H9 (cell line): Measurements from ENCODE around the gene RANBP9. TPM values are rescaled to one million over a fixed set of nuclear protein-coding genes. Genes with fewer than 3 reads are reported as not detected.

ENCODE experiments used
- DNase-seq: peaks from one replicate; pipeline ENCODE4 v3.0.0-alpha.2; 2017
- H2AFZ ChIP-seq: one replicate; pipeline ENCODE4 v1.6.1; 2013; ENCODE audit warnings: mild to moderate bottlenecking, low read length, control low read depth, moderate library complexity
- H2AK5ac ChIP-seq: 2 replicates; pipeline ENCODE4 v1.6.1; 2013; ENCODE audit warnings: low read length, control low read depth, mixed read lengths; ENCODE audit not compliant: insufficient read length
- H2BK120ac ChIP-seq: one replicate; pipeline ENCODE4 v1.6.1; 2013; ENCODE audit warnings: low read depth, mild to moderate bottlenecking, low read length, control low read depth, inconsistent platforms; ENCODE audit not compliant: poor library complexity, severe bottlenecking
- H2BK12ac ChIP-seq: 2 replicates; pipeline ENCODE4 v1.6.1; 2013; ENCODE audit warnings: low read length, control low read depth, mixed read lengths, low read depth; ENCODE audit not compliant: insufficient read length
- H2BK15ac ChIP-seq: 2 replicates; pipeline ENCODE4 v1.6.1; 2013; ENCODE audit warnings: low read depth, low read length, control low read depth
- H2BK20ac ChIP-seq: one replicate; pipeline ENCODE4 v1.6.1; 2013; ENCODE audit warnings: low read depth, mild to moderate bottlenecking, low read length, control low read depth, inconsistent platforms; ENCODE audit not compliant: poor library complexity, severe bottlenecking
- H2BK5ac ChIP-seq: 2 replicates; pipeline ENCODE4 v1.6.1; 2013; ENCODE audit warnings: low read length, control low read depth, mixed read lengths; ENCODE audit not compliant: insufficient read length
- H3K14ac ChIP-seq: 2 replicates; pipeline ENCODE4 v1.6.1; 2013; ENCODE audit warnings: low read length, control low read depth; ENCODE audit not compliant: insufficient read depth
- H3K18ac ChIP-seq: 2 replicates; pipeline ENCODE4 v1.6.1; 2013; ENCODE audit warnings: low read depth, mild to moderate bottlenecking, mixed read lengths, low read length, control low read depth; ENCODE audit not compliant: insufficient read length
- H3K23ac ChIP-seq: 2 replicates; pipeline ENCODE4 v1.6.1; 2013; ENCODE audit warnings: low read length, control low read depth, mixed read lengths, low read depth; ENCODE audit not compliant: insufficient read length
- H3K23me2 ChIP-seq: 2 replicates; pipeline ENCODE4 v1.6.1; 2013; ENCODE audit warnings: low read depth, mild to moderate bottlenecking, mixed read lengths, low read length, control low read depth; ENCODE audit not compliant: insufficient read length, poor library complexity, severe bottlenecking
- H3K27ac ChIP-seq: 2 replicates; pipeline ENCODE4 v1.5.1; 2013; ENCODE audit warnings: low read length, control low read depth, mixed read lengths, low read depth; ENCODE audit not compliant: insufficient read length
- H3K27me3 ChIP-seq: 2 replicates; pipeline ENCODE4 v1.6.1; 2013; ENCODE audit warnings: low read length, control low read depth, inconsistent platforms; ENCODE audit not compliant: insufficient read depth
- H3K4ac ChIP-seq: 2 replicates; pipeline ENCODE4 v1.6.1; 2013; ENCODE audit warnings: low read depth, mild to moderate bottlenecking, control low read depth, inconsistent platforms, low read length, moderate library complexity
- H3K4me1 ChIP-seq: 2 replicates; pipeline ENCODE4 v1.6.1; 2013; ENCODE audit warnings: low read length, control low read depth, inconsistent platforms; ENCODE audit not compliant: insufficient read depth
- H3K4me2 ChIP-seq: 2 replicates; pipeline ENCODE4 v1.6.1; 2013; ENCODE audit warnings: low read length, control low read depth, mixed read lengths; ENCODE audit not compliant: insufficient read length, insufficient read depth
- H3K56ac ChIP-seq: 2 replicates; pipeline ENCODE4 v1.6.1; 2013; ENCODE audit warnings: low read depth, mild to moderate bottlenecking, mixed read lengths, low read length, control low read depth; ENCODE audit not compliant: insufficient read length
- H3K79me1 ChIP-seq: 2 replicates; pipeline ENCODE4 v1.6.1; 2013; ENCODE audit warnings: low read depth, mild to moderate bottlenecking, moderate library complexity, low read length, control low read depth, inconsistent platforms; ENCODE audit not compliant: insufficient read depth, poor library complexity, severe bottlenecking
- H3K79me2 ChIP-seq: 2 replicates; pipeline ENCODE4 v1.6.1; 2013; ENCODE audit warnings: low read length, control low read depth, inconsistent platforms; ENCODE audit not compliant: insufficient read depth
- H3K9ac ChIP-seq: 2 replicates; pipeline ENCODE4 v1.6.1; 2013; ENCODE audit warnings: low read length, control low read depth, mixed read lengths; ENCODE audit not compliant: insufficient read length; ENCODE audit errors: extremely low read depth
- H3K9me3 ChIP-seq: one replicate; pipeline ENCODE4 v1.6.1; 2013; ENCODE audit warnings: low read depth, low read length, inconsistent platforms; ENCODE audit not compliant: control insufficient read depth
- H3T11ph ChIP-seq: one replicate; pipeline ENCODE4 v1.6.1; 2013; ENCODE audit warnings: mild to moderate bottlenecking, low read length, control low read depth, inconsistent platforms
- H4K20me1 ChIP-seq: one replicate; pipeline ENCODE4 v1.6.1; 2013; ENCODE audit not compliant: control insufficient read depth, insufficient read length, insufficient read depth
- H4K5ac ChIP-seq: 2 replicates; pipeline ENCODE4 v1.6.1; 2013; ENCODE audit warnings: low read depth, mild to moderate bottlenecking, mixed read lengths, low read length, control low read depth; ENCODE audit not compliant: insufficient read length
- H4K8ac ChIP-seq: replicated peaks from 2 replicates; pipeline ENCODE4 v1.6.1; 2013; ENCODE audit warnings: low read length, control low read depth, mixed read lengths, low read depth; ENCODE audit not compliant: insufficient read length
- H4K91ac ChIP-seq: 2 replicates; pipeline ENCODE4 v1.6.1; 2013; ENCODE audit warnings: low read depth, mild to moderate bottlenecking, moderate library complexity, mixed read lengths, low read length, control low read depth; ENCODE audit not compliant: insufficient read length
- H3K27ac Mint-ChIP-seq, 3 experiments: 2 replicates in 2 of 3; 3 replicates in 1 of 3; pipeline ENCODE4 v1.8.0; 2020 to 2021; ENCODE audit warnings: mixed read lengths in 3 of 3, mild to moderate bottlenecking in 1 of 3, moderate library complexity in 1 of 3
- H3K27me3 Mint-ChIP-seq: 2 replicates; pipeline ENCODE4 v1.8.0; 2021; ENCODE audit warnings: low read depth, mild to moderate bottlenecking, moderate library complexity, mixed read lengths
- H3K36me3 Mint-ChIP-seq, 3 experiments: 2 replicates in 2 of 3; 3 replicates in 1 of 3; pipeline ENCODE4 v1.8.0; 2020 to 2021; ENCODE audit warnings: low read depth in 3 of 3, mixed read lengths in 3 of 3; ENCODE audit not compliant: insufficient read depth in 1 of 3
- H3K4me1 Mint-ChIP-seq, 2 experiments: 2 replicates each; pipeline ENCODE4 v1.8.0; 2020; ENCODE audit warnings: mixed read lengths in 2 of 2
- H3K4me3 Mint-ChIP-seq, 2 experiments: 2 replicates in 1 of 2; 3 replicates in 1 of 2; pipeline ENCODE4 v1.8.0; 2020 to 2021; ENCODE audit warnings: mild to moderate bottlenecking in 2 of 2, mixed read lengths in 2 of 2, moderate library complexity in 1 of 2
- H3K9me3 Mint-ChIP-seq, 2 experiments: 2 replicates in 1 of 2; 3 replicates in 1 of 2; pipeline ENCODE4 v1.8.0; 2020; ENCODE audit warnings: mild to moderate bottlenecking in 2 of 2, mixed read lengths in 2 of 2, moderate library complexity in 1 of 2
- CTCF ChIP-seq: fragments of 200-600 bp; sonication (generic); conservative IDR thresholded peaks from 3 replicates; pipeline ENCODE4 v1.8.0; 2021; ENCODE audit warnings: antibody characterized with exemption, mild to moderate bottlenecking
- WGBS: extraction: QIAGEN DNeasy Blood & Tissue Kit; methylation state at CpG from one replicate; pipeline ENCODE4 v1.1.7; 2013; ENCODE audit warnings: missing lambda C conversion rate, low lambda C conversion rate, mixed read lengths; ENCODE audit not compliant: insufficient read length; ENCODE audit errors: extremely low coverage; 5-methylcytosine and 5-hydroxymethylcytosine counted together
- total RNA-seq: library from RNA; stranded (reverse); gene quantifications from 2 replicates; pipeline ENCODE4 v1.2.1, GENCODE V29; 2021

RANBP9 gene
- total RNA-seq, 1 experiment from 2014 or later: 37.2 TPM

- Histone ChIP-seq H3K14ac (no peak overlapping the region), H4K91ac (no peak overlapping the region), H2BK5ac (no peak overlapping the region), H3T11ph (no peak overlapping the region), H4K8ac (no peak overlapping the region), H3K23ac (no peak overlapping the region), H3K4me1 (no peaks in the 10 kb centered on the region), H4K20me1 (no peaks in the 10 kb centered on the region), H3K4me2 (no peak overlapping the region), H3K79me1 (no peaks in the 10 kb centered on the region), H3K9me3 (no peaks in the 10 kb centered on the region), H4K5ac (no peak overlapping the region), H2BK20ac (no peak overlapping the region), H3K9ac (no peak overlapping the region), H2AFZ (no peak overlapping the region), H3K23me2 (no peaks in the 10 kb centered on the region), H3K18ac (no peak overlapping the region), H3K56ac (no peak overlapping the region), H3K27me3 (no peaks in the 10 kb centered on the region), H2BK15ac (no peak overlapping the region), H3K4ac (no peak overlapping the region), H2BK12ac (no peak overlapping the region), H3K27ac (no peak overlapping the region), H2BK120ac (no peak overlapping the region), H3K79me2 (no peaks in the 10 kb centered on the region), H2AK5ac (no peak overlapping the region)
- no peak for TF ChIP-seq CTCF
- DNase-seq: no peak
- no peaks in the 10 kb centered on the region for H3K4me1 Mint-ChIP-seq
- no CpG with 5 or more reads among the region's 4 CpGs for WGBS
- H3K4me3 Mint-ChIP-seq: no peak overlapping the region
- H3K36me3 Mint-ChIP-seq: peaks cover 14 to 39% (median 37%) of the 10 kb centered on the region in 3 experiments; a peak in 6 of 7 replicates
- no peaks in the 10 kb centered on the region for H3K27me3 Mint-ChIP-seq
- peaks cover 0 to 2% of the 10 kb centered on the region in 2 experiments; a peak in 2 of 5 replicates for H3K9me3 Mint-ChIP-seq
- no peak overlapping the region for H3K27ac Mint-ChIP-seq
These were observed 106.0 kb downstream of the RANBP9 start for GRCh38 chr6:13605634-13606033.
